HG02678 (cell line): Measurements from ENCODE around the gene CD48.
A peak's percentile ranks its signal among the peaks of the same experiment; 100 is the strongest.
"Not testable (repeated sequence)": the region's sequence is repeated elsewhere in the genome, so short reads cannot be mapped to it uniquely, and the experiment has no call there.

Source experiments
- ATAC-seq: cut with Tn5 transposase; IDR thresholded peaks from one replicate; pipeline ENCODE4 v1.9.1; 2021; ENCODE audit warnings: mild to moderate bottlenecking, moderate library complexity; ENCODE audit not compliant: unreplicated experiment

Gene CD48

GRCh38 chr1:160658162-160658813, 53.3 kb downstream of the CD48 start:
- ATAC-seq: no peak

GRCh38 chr1:160657250-160657781, 54.3 kb downstream of the CD48 start:
- ATAC-seq: no peak

- no peak for ATAC-seq
These were observed 54.9 kb downstream of the CD48 start for GRCh38 chr1:160656737-160657136.

GRCh38 chr1:160653620-160654016, 58.0 kb downstream of the CD48 start:
- peak; percentile 57 for ATAC-seq

GRCh38 chr1:160652924-160653619, 58.5 kb downstream of the CD48 start:
- ATAC-seq: peak; percentile 24

- ATAC-seq: not testable (repeated sequence)
These were observed 59.5 kb downstream of the CD48 start for GRCh38 chr1:160652065-160652641.

GRCh38 chr1:160651433-160652064, 60.1 kb downstream of the CD48 start:
- ATAC-seq: no peak

GRCh38 chr1:160647329-160647720, 64.3 kb downstream of the CD48 start:
- peak; percentile 12 for ATAC-seq

- ATAC-seq: peak; percentile 55
These were observed 64.8 kb downstream of the CD48 start, which contains the start of gene SLAMF1 for GRCh38 chr1:160646711-160647328. SLAMF1 (minus strand) TSS chr1:160647044; CDS start chr1:160646945, 99 bp downstream.

GRCh38 chr1:160646180-160646579, 65.4 kb downstream of the CD48 start:
- ATAC-seq: no peak

- no peak for ATAC-seq
These were observed 66.1 kb downstream of the CD48 start for GRCh38 chr1:160645386-160646130.

- no peak for ATAC-seq
These were observed 67.2 kb downstream of the CD48 start for GRCh38 chr1:160644399-160644798.

GRCh38 chr1:160643138-160643537, 68.5 kb downstream of the CD48 start:
- ATAC-seq: no peak

GRCh38 chr1:160642281-160642644, 69.4 kb downstream of the CD48 start:
- no peak for ATAC-seq

- ATAC-seq: no peak
These were observed 70.0 kb downstream of the CD48 start for GRCh38 chr1:160641323-160642280.

GRCh38 chr1:160640359-160641123, 71.1 kb downstream of the CD48 start:
- ATAC-seq: no peak

- no peak for ATAC-seq
These were observed 72.0 kb downstream of the CD48 start for GRCh38 chr1:160639652-160640051.

GRCh38 chr1:160638926-160639325, 72.7 kb downstream of the CD48 start:
- ATAC-seq: no peak

GRCh38 chr1:160638540-160638857, 73.1 kb downstream of the CD48 start:
- no peak for ATAC-seq
